Upper lobe of left lung (tissue), 6 donors: ENCODE measurements around the gene MAML1. TPM values are rescaled to one million over a fixed set of nuclear protein-coding genes. Genes with fewer than 3 reads are reported as not detected.
A peak's percentile ranks its signal among the peaks of the same experiment; 100 is the strongest.

Experiments used
- ATAC-seq, 2 donors: fragments of 200-7000 bp; cut with Tn5 transposase; one replicate each; pipeline ENCODE4 v1.9.1; 2022; ENCODE audit warnings: mild to moderate bottlenecking in 2 of 2, moderate library complexity in 2 of 2; ENCODE audit not compliant: low FRiP score in 2 of 2
- DNase-seq, 2 donors: peaks; one replicate each; pipeline ENCODE4 v3.0.0-alpha.2; 2019 to 2020
- H3K27ac ChIP-seq, 4 donors: fragments of 200-600 bp; sonication (generic); one replicate each; pipeline ENCODE4 v1.5.1; 2016 to 2019
- H3K27me3 ChIP-seq, 4 donors: fragments of 200-600 bp; sonication (generic); one replicate each; pipeline ENCODE4 v1.5.1; 2017 to 2019
- H3K36me3 ChIP-seq, 4 donors: fragments of 200-600 bp; sonication (generic); one replicate each; pipeline ENCODE4 v1.5.1; 2016 to 2019
- H3K4me1 ChIP-seq, 4 donors: fragments of 200-600 bp; sonication (generic); one replicate each; pipeline ENCODE4 v1.5.1; 2018 to 2019
- H3K4me3 ChIP-seq, 4 donors: fragments of 200-600 bp; sonication (generic); one replicate each; pipeline ENCODE4 v1.5.1; 2017 to 2019; ENCODE audit warnings: mild to moderate bottlenecking in 2 of 4, moderate library complexity in 1 of 4
- H3K9me3 ChIP-seq, 4 donors: fragments of 200-600 bp; sonication (generic); one replicate each; pipeline ENCODE4 v1.5.1; 2018 to 2019
- EP300 ChIP-seq, 4 donors: sonication (generic); formaldehyde crosslinking; IDR thresholded peaks; one replicate each; pipeline ENCODE4 v1.5.1; 2017; ENCODE audit warnings: antibody characterized with exemption in 4 of 4, control low read depth in 2 of 4
- POLR2A ChIP-seq, 4 donors: fragments of 450-650 bp; IDR thresholded peaks; one replicate each; pipeline ENCODE4 v1.5.1; 2016 to 2017; ENCODE audit warnings: antibody characterized with exemption in 4 of 4, mild to moderate bottlenecking in 2 of 4
- POLR2AphosphoS5 ChIP-seq, 2 donors: sonication (generic); formaldehyde crosslinking; IDR thresholded peaks; one replicate each; pipeline ENCODE4 v1.5.1; 2017; ENCODE audit warnings: antibody characterized with exemption in 2 of 2
- WGBS, 2 donors: methylation state at CpG; one replicate each; pipeline ENCODE4 v1.1.5; 2017 to 2018; 5-methylcytosine and 5-hydroxymethylcytosine counted together
- total RNA-seq, 6 donors: library from RNA; depleted of rRNA in 4 of 6; stranded (reverse); fragments of >200 nt in 4 of 6; gene quantifications; one replicate each; pipeline versions ENCODE4 v1.1.0 to v1.2.1, GENCODE V29; 2016 to 2021
- TF ChIP-seq, protein P1 (sequence below), 6 experiments: fragments of 450-650 bp in 4 of 6; fragments of 200-600 bp in 2 of 6; sonication (generic) in 2 of 6; IDR thresholded peaks; one replicate each; pipeline ENCODE4 v1.5.1; 2016 to 2019; ENCODE audit warnings: antibody characterized with exemption in 6 of 6
- donor health status: DM: no; HTN: no; CAD: no; lungs with moderate emphysema.
- donor health status: DM: no; HTN: yes; CAD: no; lungs with severe emphysema.

Gene MAML1
- total RNA-seq, 6 donors from 2014 or later: 22.5 to 59.7 (median 26.7) TPM

DNA sequence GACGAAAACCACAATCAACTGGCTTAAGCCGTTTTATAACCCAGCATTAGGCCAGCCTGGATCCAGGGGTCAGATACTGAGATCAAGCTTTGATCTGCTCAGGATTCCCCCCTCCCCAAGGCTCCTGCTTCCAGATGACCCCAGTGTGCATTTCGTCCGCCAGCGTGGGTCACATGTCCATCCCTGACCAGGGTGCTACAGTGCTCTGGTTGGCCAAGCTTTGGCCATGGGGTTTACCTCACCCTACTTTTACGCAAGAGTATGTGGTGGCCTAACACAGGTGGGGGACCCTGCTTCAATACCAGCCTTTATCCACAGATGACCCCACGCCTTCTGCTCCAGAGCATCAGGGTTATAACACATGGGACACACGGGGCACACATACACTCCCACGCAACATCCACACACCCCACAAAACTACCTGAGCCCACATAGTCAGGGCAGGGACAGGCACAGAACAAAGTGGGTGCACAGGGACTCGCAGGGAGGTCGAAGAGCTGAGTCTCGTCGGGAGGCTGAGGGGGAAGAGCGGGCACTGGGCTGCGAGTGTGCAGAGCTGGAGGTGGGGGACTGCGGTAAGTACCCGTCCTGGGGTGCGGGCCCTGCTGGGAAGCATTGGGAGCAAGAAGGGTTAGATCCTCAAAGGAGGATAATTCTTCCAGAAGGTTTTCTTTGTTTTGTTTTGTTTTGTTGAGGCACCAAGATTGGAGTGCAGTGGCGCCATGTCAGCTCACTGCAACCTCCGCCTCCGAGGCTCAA, 83.0 kb downstream of the MAML1 start:
- Histone ChIP-seq H3K36me3 (peaks cover 0 to 21% (median 8%) of the 10 kb centered on the region in 4 donors), H3K27me3 (no peaks in the 10 kb centered on the region), H3K27ac (no peak overlapping the region), H3K4me1 (peaks cover 30 to 42% (median 39%) of the 10 kb centered on the region in 4 donors), H3K4me3 (no peak overlapping the region), H3K9me3 (no peaks in the 10 kb centered on the region)
- TF ChIP-seq EP300 (IDR thresholded peaks at IDR 0.05) (no peak), POLR2AphosphoS5 (IDR thresholded peaks at IDR 0.05) (no peak), POLR2A (IDR thresholded peaks at IDR 0.05) (no peak)
- TF ChIP-seq, protein P1, sequence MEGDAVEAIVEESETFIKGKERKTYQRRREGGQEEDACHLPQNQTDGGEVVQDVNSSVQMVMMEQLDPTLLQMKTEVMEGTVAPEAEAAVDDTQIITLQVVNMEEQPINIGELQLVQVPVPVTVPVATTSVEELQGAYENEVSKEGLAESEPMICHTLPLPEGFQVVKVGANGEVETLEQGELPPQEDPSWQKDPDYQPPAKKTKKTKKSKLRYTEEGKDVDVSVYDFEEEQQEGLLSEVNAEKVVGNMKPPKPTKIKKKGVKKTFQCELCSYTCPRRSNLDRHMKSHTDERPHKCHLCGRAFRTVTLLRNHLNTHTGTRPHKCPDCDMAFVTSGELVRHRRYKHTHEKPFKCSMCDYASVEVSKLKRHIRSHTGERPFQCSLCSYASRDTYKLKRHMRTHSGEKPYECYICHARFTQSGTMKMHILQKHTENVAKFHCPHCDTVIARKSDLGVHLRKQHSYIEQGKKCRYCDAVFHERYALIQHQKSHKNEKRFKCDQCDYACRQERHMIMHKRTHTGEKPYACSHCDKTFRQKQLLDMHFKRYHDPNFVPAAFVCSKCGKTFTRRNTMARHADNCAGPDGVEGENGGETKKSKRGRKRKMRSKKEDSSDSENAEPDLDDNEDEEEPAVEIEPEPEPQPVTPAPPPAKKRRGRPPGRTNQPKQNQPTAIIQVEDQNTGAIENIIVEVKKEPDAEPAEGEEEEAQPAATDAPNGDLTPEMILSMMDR (IDR thresholded peaks at IDR 0.05): no peak
- ATAC-seq (no peak), DNase-seq (no peak)
- 98% methylated on average over 17 to 21 of the region's 21 CpGs for WGBS, 2 donors

DNA sequence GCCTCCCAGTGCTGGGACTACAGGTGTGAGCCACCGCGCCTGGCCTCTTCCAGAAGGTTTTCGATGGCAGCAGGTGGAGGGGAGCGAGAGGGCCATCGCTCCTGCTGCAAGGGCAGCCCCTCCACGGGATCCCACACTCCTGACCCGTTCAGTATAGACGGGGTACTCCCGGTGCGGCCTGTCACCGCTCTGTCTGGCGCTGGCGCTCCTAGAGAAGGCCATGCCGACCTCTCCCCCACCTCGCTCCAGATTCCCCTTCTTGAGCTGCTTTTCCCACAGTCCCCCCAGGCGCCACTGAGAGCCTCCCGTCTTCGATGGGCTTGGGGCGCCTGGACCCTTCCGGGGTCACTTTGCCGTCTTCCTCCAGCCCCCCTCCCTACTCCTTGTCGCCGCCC, 83.8 kb downstream of the MAML1 start:
- H3K4me3 ChIP-seq: peak overlapping the region in 3 of 4 donors; percentile 51 to 61 (median 54)
- peak overlapping the region in 3 of 4 donors; percentile 58 to 81 (median 74) for H3K27ac ChIP-seq
- ATAC-seq: no peak
- no peak for DNase-seq
- peaks cover 0 to 21% (median 8%) of the 10 kb centered on the region in 4 donors for H3K36me3 ChIP-seq
- WGBS, 2 donors: 52 to 54% methylated on average over 19 to 23 of the region's 23 CpGs
- TF ChIP-seq POLR2A (IDR thresholded peaks at IDR 0.05): no peak
- no peak for TF ChIP-seq POLR2AphosphoS5 (IDR thresholded peaks at IDR 0.05)
- TF ChIP-seq EP300 (IDR thresholded peaks at IDR 0.05): no peak
- TF ChIP-seq, protein P1 (IDR thresholded peaks at IDR 0.05): no peak
- H3K9me3 ChIP-seq: no peaks in the 10 kb centered on the region
- no peaks in the 10 kb centered on the region for H3K27me3 ChIP-seq
- peaks cover 30 to 42% (median 39%) of the 10 kb centered on the region in 4 donors for H3K4me1 ChIP-seq

DNA sequence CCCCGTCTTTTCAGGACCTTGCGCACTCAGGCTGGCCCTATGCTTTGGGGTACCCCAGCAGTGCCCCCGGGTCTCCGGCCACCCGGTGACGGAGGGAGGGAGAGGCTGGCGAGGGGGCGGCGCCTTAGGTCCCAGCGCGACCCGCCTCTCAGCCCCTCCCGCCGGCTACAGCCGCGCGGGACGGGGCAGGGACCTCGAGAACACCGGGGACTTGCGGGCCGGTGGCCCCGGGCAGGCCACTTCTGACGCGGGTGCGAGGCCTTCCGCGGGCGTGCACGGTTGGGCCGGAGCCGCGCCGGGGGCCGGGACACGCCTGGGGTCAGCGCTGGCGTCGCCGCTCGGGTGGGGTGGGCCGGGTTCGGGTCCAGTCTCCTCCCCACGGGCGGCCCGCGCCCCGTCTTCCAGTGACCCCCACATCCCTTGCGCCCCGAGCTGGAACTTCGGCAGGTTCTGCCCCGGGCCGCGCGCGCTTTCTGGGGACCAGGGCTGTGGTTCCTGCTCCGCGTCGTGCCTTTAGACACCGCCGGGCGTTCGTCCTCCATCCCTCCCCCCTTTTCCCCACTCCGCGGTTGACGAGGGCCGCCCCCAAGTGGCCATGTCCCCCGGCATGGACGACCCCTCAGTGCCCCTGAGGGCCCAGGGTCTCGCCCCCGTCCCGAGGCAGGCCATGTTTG, 84.3 kb downstream of the MAML1 start:
- peak overlapping the region; percentile 32 to 61 (median 52) for H3K4me3 ChIP-seq
- TF ChIP-seq, protein P1 (IDR thresholded peaks at IDR 0.05): peak in 1 of 6 experiments; percentile 12
- TF ChIP-seq EP300 (IDR thresholded peaks at IDR 0.05) (no peak), POLR2A (IDR thresholded peaks at IDR 0.05) (peak in 1 of 4 donors; percentile 35), POLR2AphosphoS5 (IDR thresholded peaks at IDR 0.05) (no peak)
- ATAC-seq (no peak), DNase-seq (peak in 1 of 2 donors; percentile 90)
- no peaks in the 10 kb centered on the region for H3K9me3 ChIP-seq
- 4 to 10% methylated on average over 3 to 20 of the region's 72 CpGs for WGBS, 2 donors
- peak overlapping the region; percentile 6 to 81 (median 66) for H3K27ac ChIP-seq
- peaks cover 31 to 44% (median 41%) of the 10 kb centered on the region in 4 donors for H3K4me1 ChIP-seq
- H3K36me3 ChIP-seq: peaks cover 0 to 22% (median 8%) of the 10 kb centered on the region in 4 donors
- H3K27me3 ChIP-seq: no peaks in the 10 kb centered on the region

DNA sequence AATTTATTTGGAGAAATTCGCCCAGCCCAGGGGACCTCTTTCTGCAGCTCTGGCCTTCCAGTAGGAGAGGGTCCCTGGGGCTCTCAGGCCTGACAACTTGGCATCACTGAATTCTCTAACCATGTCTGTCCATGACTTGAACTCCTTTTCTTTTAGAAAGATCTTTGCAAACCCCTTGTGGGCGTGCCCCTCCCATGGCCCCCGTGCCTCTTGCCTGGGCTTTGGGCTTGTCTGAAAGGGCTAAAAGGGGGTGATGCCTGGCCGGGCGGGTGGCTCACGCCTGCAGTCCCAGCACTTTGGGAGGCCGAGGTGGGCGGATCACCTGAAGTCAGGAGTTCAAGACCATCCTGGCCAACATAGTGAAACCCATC, 84.8 kb downstream of the MAML1 start:
- 85 to 87% methylated on average over 8 of the region's 8 CpGs for WGBS, 2 donors
- peak overlapping the region in 3 of 4 donors; percentile 51 to 61 (median 54) for H3K4me3 ChIP-seq
- DNase-seq: no peak

More for the DNA sequence above, 84.8 kb downstream of the MAML1 start:
- ATAC-seq: no peak
- TF ChIP-seq, protein P1 (IDR thresholded peaks at IDR 0.05): peak in 1 of 6 experiments; percentile 1
- TF ChIP-seq POLR2A (IDR thresholded peaks at IDR 0.05): no peak
- Histone ChIP-seq H3K27ac (peak overlapping the region in 3 of 4 donors; percentile 58 to 81 (median 74)), H3K4me1 (peaks cover 36 to 49% (median 46%) of the 10 kb centered on the region in 4 donors), H3K27me3 (no peaks in the 10 kb centered on the region), H3K9me3 (no peaks in the 10 kb centered on the region), H3K36me3 (peaks cover 0 to 22% (median 5%) of the 10 kb centered on the region in 4 donors)
